Measurements from ENCODE around the gene AMDHD2.
A peak's percentile ranks its signal among the peaks of the same experiment; 100 is the strongest.
"Not testable (repeated sequence)": the region's sequence is repeated elsewhere in the genome, so short reads cannot be mapped to it uniquely, and the experiment has no call there.

The AMDHD2 gene

GRCh38 chr16:2518823-2519710, 1.1 kb upstream of the AMDHD2 start:
- no peak for DNase-seq

DNA sequence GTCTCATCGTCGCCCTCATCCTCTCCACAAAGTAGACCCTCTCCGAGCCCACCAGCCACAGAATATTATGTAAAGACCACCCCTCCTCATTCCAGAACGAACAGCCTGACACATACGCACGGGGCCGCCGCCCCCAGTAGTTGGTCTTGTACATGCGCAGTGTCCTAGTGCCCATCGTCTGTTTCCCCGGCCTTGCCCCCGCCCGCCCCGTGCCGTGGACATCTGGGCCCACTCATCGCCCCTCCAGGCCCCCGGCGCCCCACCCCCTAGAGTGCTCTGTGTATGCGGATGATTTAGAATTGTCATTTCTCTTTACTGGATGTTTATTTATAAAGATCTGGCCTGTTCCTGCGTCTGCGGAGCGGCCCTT, 475 bp upstream of the AMDHD2 start:
- DNase-seq: no peak

- peak; percentile 22 to 43 for DNase-seq
Observed at GRCh38 chr16:2520784-2521531, 787 bp downstream of the AMDHD2 start.

GRCh38 chr16:2523801-2524231, 3.6 kb downstream of the AMDHD2 start:
- DNase-seq: no peak

DNA sequence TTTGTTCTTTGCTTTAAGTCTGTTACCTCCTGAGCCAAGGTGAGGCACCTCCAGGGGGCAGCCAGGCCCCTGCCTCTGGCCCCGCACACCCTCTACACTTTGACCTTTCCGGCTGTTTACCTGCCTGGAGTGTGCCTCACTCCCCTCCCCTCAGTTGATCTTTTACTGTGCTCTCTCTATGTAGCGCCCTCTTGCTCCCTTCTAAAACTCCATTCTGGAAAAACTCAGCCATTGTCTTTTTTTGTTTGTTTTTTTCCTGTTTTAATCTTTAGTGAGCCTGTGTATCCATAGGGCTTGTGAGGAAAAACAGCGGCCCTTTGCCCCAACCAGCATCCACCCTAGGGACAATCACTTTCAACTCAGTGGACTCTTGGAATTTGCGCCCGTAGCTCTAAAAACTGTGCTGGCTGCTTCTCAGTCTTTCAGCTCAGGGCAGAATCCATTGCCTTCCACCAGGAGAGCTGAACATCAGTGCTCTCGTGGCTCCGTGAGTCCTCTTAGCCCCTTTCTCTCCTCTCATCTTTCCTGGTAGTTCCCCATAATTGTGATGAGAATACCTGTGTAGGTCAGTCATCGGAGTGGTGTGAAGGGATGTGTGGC, 4.3 kb downstream of the AMDHD2 start:
- no peak for DNase-seq

- no peak for DNase-seq
Observed at GRCh38 chr16:2526135-2526534, 6.0 kb downstream of the AMDHD2 start.

- DNase-seq: no peak
Observed at GRCh38 chr16:2527071-2527783, 7.1 kb downstream of the AMDHD2 start.

DNA sequence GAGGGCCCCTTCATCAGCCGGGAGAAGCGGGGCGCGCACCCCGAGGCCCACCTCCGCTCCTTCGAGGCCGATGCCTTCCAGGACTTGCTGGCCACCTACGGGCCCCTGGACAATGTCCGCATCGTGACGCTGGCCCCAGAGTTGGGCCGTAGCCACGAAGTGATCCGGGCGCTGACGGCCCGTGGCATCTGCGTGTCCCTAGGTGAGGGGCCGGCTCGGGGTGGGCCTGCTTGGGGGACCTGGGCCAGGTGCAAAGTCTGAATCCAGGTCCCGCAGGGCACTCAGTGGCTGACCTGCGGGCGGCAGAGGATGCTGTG, 7.6 kb downstream of the AMDHD2 start:
- DNase-seq: no peak

- no peak for DNase-seq
Observed at GRCh38 chr16:2528161-2529060, 8.2 kb downstream of the AMDHD2 start.

- no peak for DNase-seq
Observed at GRCh38 chr16:2529061-2529931, 9.1 kb downstream of the AMDHD2 start.

DNA sequence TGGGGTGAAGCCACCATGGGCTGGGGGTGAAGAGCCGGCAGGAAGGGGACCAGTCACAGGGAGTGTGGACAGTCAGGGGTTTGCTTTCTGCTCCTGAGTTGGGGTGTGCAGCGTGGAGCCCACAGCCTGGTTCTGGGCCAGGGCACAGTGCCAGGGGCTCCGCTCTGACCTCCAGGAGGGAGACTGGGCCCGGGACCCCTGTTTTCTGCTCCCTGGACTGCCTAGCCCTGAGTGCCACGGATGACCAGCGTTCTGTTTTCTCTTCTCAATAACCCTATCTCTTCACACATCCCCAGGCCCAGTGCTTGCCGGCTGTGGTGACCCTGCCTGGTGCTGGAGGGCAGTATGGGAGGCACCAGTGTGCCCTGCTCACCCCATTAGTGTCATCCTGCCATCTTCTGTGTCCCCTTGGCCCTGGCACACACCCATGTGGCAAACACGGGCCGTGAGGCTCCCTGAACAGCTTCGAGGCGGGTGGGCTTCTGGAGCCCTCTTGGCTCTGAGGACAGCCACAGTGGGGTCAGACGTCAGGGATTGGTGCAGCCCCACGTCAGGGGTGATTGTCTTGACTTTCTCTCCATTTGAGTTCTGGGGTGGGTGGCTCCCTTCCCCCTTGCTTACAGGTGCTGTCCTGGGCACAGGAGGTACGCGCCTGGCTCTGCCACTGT, 9.9 kb downstream of the AMDHD2 start:
- DNase-seq: no peak

GRCh38 chr16:2530629-2531318, 10.6 kb downstream of the AMDHD2 start:
- DNase-seq: no peak

GRCh38 chr16:2531371-2531695, 11.2 kb downstream of the AMDHD2 start, which contains the start of gene CEMP1:
Gene CEMP1, minus strand, starts transcription at chr16:2531408. Its CDS starts 335 bp downstream, at chr16:2531073.
- no peak for DNase-seq

GRCh38 chr16:2531696-2532493, 11.7 kb downstream of the AMDHD2 start:
- DNase-seq: peak; percentile 96 to 97

DNA sequence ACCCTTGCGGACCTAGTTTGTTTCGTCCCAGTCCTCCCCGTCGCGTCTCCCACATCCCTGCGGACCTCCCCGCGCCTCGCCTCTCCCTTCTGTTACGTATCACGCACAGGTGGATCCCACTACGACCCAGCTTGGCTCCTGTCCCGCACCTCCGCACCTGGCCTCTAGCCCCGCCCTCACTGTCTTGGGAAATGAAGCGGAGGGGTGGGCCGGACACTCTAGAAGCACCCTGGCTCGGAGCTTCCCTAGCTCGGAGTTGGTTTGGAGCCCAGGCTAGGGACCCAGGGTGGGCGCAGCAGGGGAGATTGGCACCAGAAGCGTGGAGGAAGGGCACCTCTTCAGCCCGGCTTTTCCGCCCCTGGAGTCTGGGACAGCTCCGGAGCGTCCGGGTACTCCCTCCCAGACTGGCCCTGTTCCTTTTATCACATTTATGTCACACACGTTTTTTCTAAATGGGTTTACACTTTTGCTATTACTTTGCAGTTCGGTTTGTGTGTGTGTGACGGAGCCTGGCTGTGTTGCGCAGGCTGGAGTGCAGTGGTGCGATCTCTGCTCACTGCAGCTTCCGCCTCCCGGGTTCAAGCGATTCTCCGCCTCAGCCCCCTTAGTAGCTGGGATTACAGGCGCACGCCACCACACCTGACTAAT, 12.4 kb downstream of the AMDHD2 start:
- DNase-seq: peak; percentile 44 to 48

DNA sequence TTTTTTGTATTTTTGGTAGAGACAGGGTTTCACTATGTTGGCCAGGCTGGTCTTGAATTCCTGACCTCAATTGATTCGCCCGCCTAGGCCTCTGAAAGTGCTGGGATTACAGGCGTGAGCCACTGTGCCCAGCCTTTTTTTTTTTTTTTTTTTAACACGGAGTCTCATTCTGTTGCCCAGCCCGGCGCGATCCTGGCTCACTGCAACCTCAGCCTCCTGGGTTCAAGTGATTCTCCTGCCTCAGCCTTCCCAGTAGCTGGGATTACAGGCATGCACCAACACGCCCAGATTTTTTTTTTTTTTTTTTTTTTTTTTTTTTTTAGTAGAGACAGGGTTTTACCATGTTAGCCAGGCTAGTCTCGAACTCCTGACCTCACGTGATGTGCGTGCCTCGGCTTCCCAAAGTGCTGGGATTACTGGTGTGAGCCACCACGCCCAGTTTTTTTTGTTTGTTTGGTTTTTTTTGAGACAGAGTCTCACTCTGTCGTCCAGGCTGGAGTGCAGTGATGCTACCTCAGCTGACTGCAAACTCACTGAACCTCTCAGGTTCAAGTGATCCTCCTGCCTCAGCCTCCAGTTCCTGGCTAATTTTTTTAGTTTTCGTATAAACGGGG, 13.1 kb downstream of the AMDHD2 start:
- not testable (repeated sequence) for DNase-seq

GRCh38 chr16:2533912-2534311, 13.7 kb downstream of the AMDHD2 start:
- DNase-seq: no peak

GRCh38 chr16:2534335-2534734, 14.2 kb downstream of the AMDHD2 start:
- not testable (repeated sequence) for DNase-seq
